K562 (cell line): Measurements from ENCODE around the gene THEM5.

Source experiments
- ARNT ChIP-seq, 2 experiments: fragments of 450-650 bp; IDR thresholded peaks; 2 replicates each; pipeline ENCODE4 v1.6.1; 2016; ENCODE audit warnings: mild to moderate bottlenecking in 1 of 2
- EZH2 ChIP-seq: IDR thresholded peaks from 2 replicates; pipeline ENCODE4 v1.6.1; 2012; ENCODE audit warnings: low read depth, mild to moderate bottlenecking, inconsistent platforms, low read length, borderline replicate concordance
- JUNB ChIP-seq: fragments of 450-650 bp; formaldehyde crosslinking; conservative IDR thresholded peaks from 2 replicates; pipeline ENCODE4 v1.4.0; 2020; ENCODE audit warnings: mild to moderate bottlenecking
- KDM5B ChIP-seq: fragments of 200-600 bp; sonication (generic); IDR thresholded peaks from 2 replicates; pipeline ENCODE4 v1.6.1; 2012; ENCODE audit warnings: low read depth, mild to moderate bottlenecking, moderate library complexity, low read length, control low read depth, inconsistent platforms; ENCODE audit not compliant: insufficient replicate concordance
- POLR2AphosphoS2 ChIP-seq: IDR thresholded peaks from 2 replicates; pipeline ENCODE4 v1.6.1; 2012; ENCODE audit warnings: low read length, improper control_type of control experiment
- POLR2AphosphoS5 ChIP-seq: IDR thresholded peaks from 2 replicates; pipeline ENCODE4 v1.6.1; 2011; ENCODE audit warnings: mild to moderate bottlenecking, low read depth, low read length, moderate library complexity; ENCODE audit not compliant: control insufficient read depth, insufficient read depth
- POLR2G ChIP-seq: fragments of 200-400 bp; formaldehyde crosslinking; IDR thresholded peaks from 2 replicates; pipeline ENCODE4 v1.6.1; 2017; ENCODE audit warnings: low read depth, mild to moderate bottlenecking, antibody characterized with exemption, low read length, moderate library complexity
- RBM39 ChIP-seq: fragments of 200-400 bp; formaldehyde crosslinking; optimal IDR thresholded peaks from 2 replicates; pipeline ENCODE3; 2018; ENCODE audit warnings: low read depth, low read length
- SRF ChIP-seq, 2 experiments: fragments of 250-450, 450-650 bp in 1 of 2; sonication (Bioruptor Pico) in 1 of 2; sonication (generic) in 1 of 2; formaldehyde crosslinking; IDR thresholded peaks; 2 replicates each; pipeline versions ENCODE4 v1.5.0 to v1.5.1; 2020 to 2022; ENCODE audit warnings: mild to moderate bottlenecking in 1 of 2, missing genetic modification reagents in 1 of 2
- ZNF232 ChIP-seq: sonication (generic); formaldehyde crosslinking; IDR thresholded peaks from 2 replicates; pipeline ENCODE4 v1.8.0; 2022; ENCODE audit warnings: mild to moderate bottlenecking, missing genetic modification reagents
- TF ChIP-seq, protein P1 (sequence below), 3 experiments: IDR thresholded peaks in 2 of 3; conservative IDR thresholded peaks in 1 of 3; 2 replicates each; pipeline ENCODE4 v1.5.1; 2011 to 2012; ENCODE audit warnings: low read length in 3 of 3, mild to moderate bottlenecking in 3 of 3, control low read depth in 2 of 3, improper control_type of control experiment in 1 of 3, inconsistent platforms in 1 of 3, low read depth in 1 of 3, mixed read lengths in 1 of 3, moderate library complexity in 1 of 3; ENCODE audit not compliant: insufficient read depth in 2 of 3
- TF ChIP-seq, protein P2 (sequence below): sonication (generic); formaldehyde crosslinking; IDR thresholded peaks from 2 replicates; pipeline ENCODE4 v1.4.0; 2020; ENCODE audit warnings: mild to moderate bottlenecking, missing genetic modification reagents
- TF ChIP-seq, protein P3 (sequence below), 2 experiments: fragments of 450-650 bp; formaldehyde crosslinking in 1 of 2; IDR thresholded peaks; 2 replicates each; pipeline versions ENCODE4 v1.4.0 to v1.6.1; 2014 to 2020; ENCODE audit warnings: mild to moderate bottlenecking in 2 of 2, borderline replicate concordance in 1 of 2, low read depth in 1 of 2

DNA sequence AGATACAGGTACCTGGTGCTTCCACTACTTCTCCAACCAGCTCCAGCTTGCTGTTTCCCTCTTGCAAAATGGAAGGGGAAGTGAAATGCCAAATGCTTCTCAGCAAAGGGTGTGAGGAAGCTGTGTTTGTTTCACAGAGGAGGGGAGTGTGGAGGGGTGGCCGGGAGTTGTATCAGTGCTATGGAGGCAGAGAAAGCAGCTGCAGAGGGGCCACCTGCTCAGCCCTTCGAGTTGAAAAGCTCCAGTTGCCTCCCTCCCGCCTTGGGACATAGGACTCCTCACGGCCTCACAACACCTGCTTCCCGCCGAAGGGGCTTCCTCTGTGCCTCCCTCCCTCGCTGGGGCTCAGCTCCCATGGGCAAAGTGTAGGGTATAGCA is 36.2 kb downstream of the THEM5 start:
- TF ChIP-seq, protein P1, sequence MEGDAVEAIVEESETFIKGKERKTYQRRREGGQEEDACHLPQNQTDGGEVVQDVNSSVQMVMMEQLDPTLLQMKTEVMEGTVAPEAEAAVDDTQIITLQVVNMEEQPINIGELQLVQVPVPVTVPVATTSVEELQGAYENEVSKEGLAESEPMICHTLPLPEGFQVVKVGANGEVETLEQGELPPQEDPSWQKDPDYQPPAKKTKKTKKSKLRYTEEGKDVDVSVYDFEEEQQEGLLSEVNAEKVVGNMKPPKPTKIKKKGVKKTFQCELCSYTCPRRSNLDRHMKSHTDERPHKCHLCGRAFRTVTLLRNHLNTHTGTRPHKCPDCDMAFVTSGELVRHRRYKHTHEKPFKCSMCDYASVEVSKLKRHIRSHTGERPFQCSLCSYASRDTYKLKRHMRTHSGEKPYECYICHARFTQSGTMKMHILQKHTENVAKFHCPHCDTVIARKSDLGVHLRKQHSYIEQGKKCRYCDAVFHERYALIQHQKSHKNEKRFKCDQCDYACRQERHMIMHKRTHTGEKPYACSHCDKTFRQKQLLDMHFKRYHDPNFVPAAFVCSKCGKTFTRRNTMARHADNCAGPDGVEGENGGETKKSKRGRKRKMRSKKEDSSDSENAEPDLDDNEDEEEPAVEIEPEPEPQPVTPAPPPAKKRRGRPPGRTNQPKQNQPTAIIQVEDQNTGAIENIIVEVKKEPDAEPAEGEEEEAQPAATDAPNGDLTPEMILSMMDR (IDR thresholded peaks at IDR 0.05 in 2 of 3, conservative IDR thresholded peaks at IDR 0.05 in 1 of 3; ENCODE audit: insufficient read depth in 2 of 3, low read depth in 1 of 3, low read length in 3 of 3), result no peak
- TF ChIP-seq ZNF232 (no peak), EZH2 (no peak), ARNT (IDR thresholded peaks at IDR 0.05) (no peak), SRF (CRISPR knock-in tag; IDR thresholded peaks at IDR 0.05) (no peak), JUNB (CRISPR knock-in tag) (no peak), POLR2AphosphoS2 (no peak), KDM5B (no peak), POLR2AphosphoS5 (no peak), RBM39 (no peak), POLR2G (no peak)
- TF ChIP-seq, protein P2, sequence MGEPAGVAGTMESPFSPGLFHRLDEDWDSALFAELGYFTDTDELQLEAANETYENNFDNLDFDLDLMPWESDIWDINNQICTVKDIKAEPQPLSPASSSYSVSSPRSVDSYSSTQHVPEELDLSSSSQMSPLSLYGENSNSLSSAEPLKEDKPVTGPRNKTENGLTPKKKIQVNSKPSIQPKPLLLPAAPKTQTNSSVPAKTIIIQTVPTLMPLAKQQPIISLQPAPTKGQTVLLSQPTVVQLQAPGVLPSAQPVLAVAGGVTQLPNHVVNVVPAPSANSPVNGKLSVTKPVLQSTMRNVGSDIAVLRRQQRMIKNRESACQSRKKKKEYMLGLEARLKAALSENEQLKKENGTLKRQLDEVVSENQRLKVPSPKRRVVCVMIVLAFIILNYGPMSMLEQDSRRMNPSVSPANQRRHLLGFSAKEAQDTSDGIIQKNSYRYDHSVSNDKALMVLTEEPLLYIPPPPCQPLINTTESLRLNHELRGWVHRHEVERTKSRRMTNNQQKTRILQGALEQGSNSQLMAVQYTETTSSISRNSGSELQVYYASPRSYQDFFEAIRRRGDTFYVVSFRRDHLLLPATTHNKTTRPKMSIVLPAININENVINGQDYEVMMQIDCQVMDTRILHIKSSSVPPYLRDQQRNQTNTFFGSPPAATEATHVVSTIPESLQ (CRISPR knock-in tag), result no peak
- TF ChIP-seq, protein P3, sequence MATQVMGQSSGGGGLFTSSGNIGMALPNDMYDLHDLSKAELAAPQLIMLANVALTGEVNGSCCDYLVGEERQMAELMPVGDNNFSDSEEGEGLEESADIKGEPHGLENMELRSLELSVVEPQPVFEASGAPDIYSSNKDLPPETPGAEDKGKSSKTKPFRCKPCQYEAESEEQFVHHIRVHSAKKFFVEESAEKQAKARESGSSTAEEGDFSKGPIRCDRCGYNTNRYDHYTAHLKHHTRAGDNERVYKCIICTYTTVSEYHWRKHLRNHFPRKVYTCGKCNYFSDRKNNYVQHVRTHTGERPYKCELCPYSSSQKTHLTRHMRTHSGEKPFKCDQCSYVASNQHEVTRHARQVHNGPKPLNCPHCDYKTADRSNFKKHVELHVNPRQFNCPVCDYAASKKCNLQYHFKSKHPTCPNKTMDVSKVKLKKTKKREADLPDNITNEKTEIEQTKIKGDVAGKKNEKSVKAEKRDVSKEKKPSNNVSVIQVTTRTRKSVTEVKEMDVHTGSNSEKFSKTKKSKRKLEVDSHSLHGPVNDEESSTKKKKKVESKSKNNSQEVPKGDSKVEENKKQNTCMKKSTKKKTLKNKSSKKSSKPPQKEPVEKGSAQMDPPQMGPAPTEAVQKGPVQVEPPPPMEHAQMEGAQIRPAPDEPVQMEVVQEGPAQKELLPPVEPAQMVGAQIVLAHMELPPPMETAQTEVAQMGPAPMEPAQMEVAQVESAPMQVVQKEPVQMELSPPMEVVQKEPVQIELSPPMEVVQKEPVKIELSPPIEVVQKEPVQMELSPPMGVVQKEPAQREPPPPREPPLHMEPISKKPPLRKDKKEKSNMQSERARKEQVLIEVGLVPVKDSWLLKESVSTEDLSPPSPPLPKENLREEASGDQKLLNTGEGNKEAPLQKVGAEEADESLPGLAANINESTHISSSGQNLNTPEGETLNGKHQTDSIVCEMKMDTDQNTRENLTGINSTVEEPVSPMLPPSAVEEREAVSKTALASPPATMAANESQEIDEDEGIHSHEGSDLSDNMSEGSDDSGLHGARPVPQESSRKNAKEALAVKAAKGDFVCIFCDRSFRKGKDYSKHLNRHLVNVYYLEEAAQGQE (IDR thresholded peaks at IDR 0.05; ENCODE audit: borderline replicate concordance), result no peak
- TF ChIP-seq, protein P3 (CRISPR knock-in tag; IDR thresholded peaks at IDR 0.05; ENCODE audit: low read depth), result no peak
